SK-N-SH treated with all-trans-retinoic acid at 6 μM for 48 hours (cell line): ENCODE data around the gene HSP90B1.
A peak's percentile ranks its signal among the peaks of the same experiment; 100 is the strongest.

Experiments
- ATAC-seq: fragments of 200-7000 bp; cut with Tn5 transposase; 3 replicates; pipeline ENCODE4 v1.9.1; 2020; ENCODE audit warnings: mild to moderate bottlenecking, moderate library complexity
- BACH2 ChIP-seq: fragments of 250-450 bp; sonication (Bioruptor Pico); IDR thresholded peaks from 2 replicates; pipeline ENCODE4 v1.9.0; 2021; ENCODE audit warnings: mild to moderate bottlenecking, borderline replicate concordance
- CSDC2 ChIP-seq: fragments of 250-450 bp; sonication (Bioruptor Pico); IDR thresholded peaks from 2 replicates; pipeline ENCODE4 v1.5.0; 2020; ENCODE audit warnings: mild to moderate bottlenecking, moderate library complexity
- ESRRG ChIP-seq: fragments of 250-450 bp; sonication (Bioruptor Pico); IDR thresholded peaks from 2 replicates; pipeline ENCODE4 v1.6.1; 2021; ENCODE audit warnings: mild to moderate bottlenecking
- GLIS3 ChIP-seq: fragments of 250-450 bp; sonication (Bioruptor Pico); IDR thresholded peaks from 2 replicates; pipeline ENCODE4 v1.5.0; 2020; ENCODE audit warnings: mild to moderate bottlenecking, moderate library complexity
- ISL1 ChIP-seq: fragments of 250-450 bp; sonication (Bioruptor Pico); IDR thresholded peaks from 2 replicates; pipeline ENCODE4 v2.1.2; 2022; ENCODE audit warnings: mild to moderate bottlenecking, moderate library complexity
- OSR1 ChIP-seq: fragments of 250-450 bp; sonication (Bioruptor Pico); IDR thresholded peaks from 2 replicates; pipeline ENCODE4 v1.8.0; 2022; ENCODE audit warnings: moderate library complexity, mild to moderate bottlenecking, inconsistent platforms
- PPARA ChIP-seq: fragments of 250-450 bp; sonication (Bioruptor Pico); IDR thresholded peaks from 2 replicates; pipeline ENCODE4 v1.5.0; 2020; ENCODE audit warnings: mild to moderate bottlenecking, borderline replicate concordance
- RARB ChIP-seq: fragments of 250-450 bp; sonication (Bioruptor Pico); IDR thresholded peaks from 2 replicates; pipeline ENCODE4 v1.8.0; 2021; ENCODE audit warnings: mild to moderate bottlenecking, moderate library complexity
- SNAI2 ChIP-seq: fragments of 250-450 bp; sonication (Bioruptor Pico); IDR thresholded peaks from 2 replicates; pipeline ENCODE4 v1.5.0; 2020; ENCODE audit warnings: mild to moderate bottlenecking, moderate library complexity
- TCF4 ChIP-seq: fragments of 250-450 bp; sonication (Bioruptor Pico); IDR thresholded peaks from 2 replicates; pipeline ENCODE4 v1.8.0; 2021; ENCODE audit warnings: mild to moderate bottlenecking, moderate library complexity, borderline replicate concordance
- TOX ChIP-seq: fragments of 250-450 bp; sonication (Bioruptor Pico); IDR thresholded peaks from 2 replicates; pipeline ENCODE4 v1.8.0; 2021; ENCODE audit warnings: mild to moderate bottlenecking, moderate library complexity, borderline replicate concordance
- ZC3H10 ChIP-seq: fragments of 250-450 bp; sonication (Bioruptor Pico); IDR thresholded peaks from 2 replicates; pipeline ENCODE4 v1.5.1; 2021; ENCODE audit warnings: mild to moderate bottlenecking, moderate library complexity
- ZFP3 ChIP-seq: fragments of 250-450 bp; sonication (Bioruptor Pico); IDR thresholded peaks from 2 replicates; pipeline ENCODE4 v1.5.0; 2020; ENCODE audit warnings: mild to moderate bottlenecking, moderate library complexity
- ZFP30 ChIP-seq: fragments of 450-650 bp; formaldehyde crosslinking; IDR thresholded peaks from 2 replicates; pipeline ENCODE4 v1.5.0; 2022; ENCODE audit warnings: mild to moderate bottlenecking, moderate library complexity
- ZNF565 ChIP-seq: fragments of 450-650 bp; formaldehyde crosslinking; conservative IDR thresholded peaks from 2 replicates; pipeline ENCODE4 v1.5.0; 2020; ENCODE audit warnings: low read depth, mild to moderate bottlenecking, moderate library complexity
- ZNF70 ChIP-seq: fragments of 450-650 bp; formaldehyde crosslinking; IDR thresholded peaks from 2 replicates; pipeline ENCODE4 v1.5.0; 2020; ENCODE audit warnings: mild to moderate bottlenecking, moderate library complexity
- ZNF8 ChIP-seq: fragments of 450-650 bp; formaldehyde crosslinking; IDR thresholded peaks from 2 replicates; pipeline ENCODE4 v1.5.0; 2020; ENCODE audit warnings: mild to moderate bottlenecking, moderate library complexity
- TF ChIP-seq, protein P1 (sequence below): fragments of 250-450 bp; sonication (Bioruptor Pico); IDR thresholded peaks from 2 replicates; pipeline ENCODE4 v1.5.1; 2020; ENCODE audit warnings: low read depth, mild to moderate bottlenecking, moderate library complexity
- TF ChIP-seq, protein P2 (sequence below): fragments of 250-450 bp; sonication (Bioruptor Pico); IDR thresholded peaks from 2 replicates; pipeline ENCODE4 v1.8.0; 2020; ENCODE audit warnings: mild to moderate bottlenecking, moderate library complexity, borderline replicate concordance
- TF ChIP-seq, protein P3 (sequence below): fragments of 250-450 bp; sonication (Bioruptor Pico); IDR thresholded peaks from 2 replicates; pipeline ENCODE4 v1.5.0; 2020; ENCODE audit warnings: mild to moderate bottlenecking, moderate library complexity
- TF ChIP-seq, protein P4 (sequence below): fragments of 250-450 bp; sonication (Bioruptor Pico); IDR thresholded peaks from 2 replicates; pipeline ENCODE4 v1.5.1; 2021; ENCODE audit warnings: mild to moderate bottlenecking, moderate library complexity
- TF ChIP-seq, protein P5 (sequence below): fragments of 250-450 bp; sonication (Bioruptor Pico); IDR thresholded peaks from 2 replicates; pipeline ENCODE4 v1.8.0; 2021; ENCODE audit warnings: low read depth, mild to moderate bottlenecking, moderate library complexity, borderline replicate concordance

The HSP90B1 gene

DNA sequence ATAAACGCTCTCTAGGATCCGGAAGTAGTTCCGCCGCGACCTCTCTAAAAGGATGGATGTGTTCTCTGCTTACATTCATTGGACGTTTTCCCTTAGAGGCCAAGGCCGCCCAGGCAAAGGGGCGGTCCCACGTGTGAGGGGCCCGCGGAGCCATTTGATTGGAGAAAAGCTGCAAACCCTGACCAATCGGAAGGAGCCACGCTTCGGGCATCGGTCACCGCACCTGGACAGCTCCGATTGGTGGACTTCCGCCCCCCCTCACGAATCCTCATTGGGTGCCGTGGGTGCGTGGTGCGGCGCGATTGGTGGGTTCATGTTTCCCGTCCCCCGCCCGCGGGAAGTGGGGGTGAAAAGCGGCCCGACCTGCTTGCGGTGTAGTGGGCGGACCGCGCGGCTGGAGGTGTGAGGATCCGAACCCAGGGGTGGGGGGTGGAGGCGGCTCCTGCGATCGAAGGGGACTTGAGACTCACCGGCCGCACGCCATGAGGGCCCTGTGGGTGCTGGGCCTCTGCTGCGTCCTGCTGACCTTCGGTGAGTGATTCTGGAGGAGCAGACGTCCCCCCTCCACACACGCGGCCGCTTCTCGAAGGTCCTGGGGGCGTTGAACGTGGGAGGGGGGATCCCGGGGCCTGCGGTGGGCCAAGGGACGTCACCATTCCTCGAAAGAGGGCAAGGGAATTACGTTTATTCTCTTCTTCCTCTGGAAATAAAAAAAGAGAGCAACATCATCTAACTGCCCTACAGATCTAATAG lies at the start of gene HSP90B1:
HSP90B1 (plus strand) TSS at position 377 of the 753 bp plus-strand sequence; CDS start at position 483, 106 bp downstream.
- ATAC-seq = peak; percentile 88
- TF ChIP-seq, protein P1, sequence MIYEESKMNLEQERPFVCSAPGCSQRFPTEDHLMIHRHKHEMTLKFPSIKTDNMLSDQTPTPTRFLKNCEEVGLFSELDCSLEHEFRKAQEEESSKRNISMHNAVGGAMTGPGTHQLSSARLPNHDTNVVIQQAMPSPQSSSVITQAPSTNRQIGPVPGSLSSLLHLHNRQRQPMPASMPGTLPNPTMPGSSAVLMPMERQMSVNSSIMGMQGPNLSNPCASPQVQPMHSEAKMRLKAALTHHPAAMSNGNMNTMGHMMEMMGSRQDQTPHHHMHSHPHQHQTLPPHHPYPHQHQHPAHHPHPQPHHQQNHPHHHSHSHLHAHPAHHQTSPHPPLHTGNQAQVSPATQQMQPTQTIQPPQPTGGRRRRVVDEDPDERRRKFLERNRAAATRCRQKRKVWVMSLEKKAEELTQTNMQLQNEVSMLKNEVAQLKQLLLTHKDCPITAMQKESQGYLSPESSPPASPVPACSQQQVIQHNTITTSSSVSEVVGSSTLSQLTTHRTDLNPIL (CRISPR knock-in tag) = no peak
- TF ChIP-seq TOX (no peak), ESRRG (CRISPR knock-in tag) (no peak), RARB (no peak), TCF4 (CRISPR knock-in tag) (no peak)
- TF ChIP-seq, protein P2, sequence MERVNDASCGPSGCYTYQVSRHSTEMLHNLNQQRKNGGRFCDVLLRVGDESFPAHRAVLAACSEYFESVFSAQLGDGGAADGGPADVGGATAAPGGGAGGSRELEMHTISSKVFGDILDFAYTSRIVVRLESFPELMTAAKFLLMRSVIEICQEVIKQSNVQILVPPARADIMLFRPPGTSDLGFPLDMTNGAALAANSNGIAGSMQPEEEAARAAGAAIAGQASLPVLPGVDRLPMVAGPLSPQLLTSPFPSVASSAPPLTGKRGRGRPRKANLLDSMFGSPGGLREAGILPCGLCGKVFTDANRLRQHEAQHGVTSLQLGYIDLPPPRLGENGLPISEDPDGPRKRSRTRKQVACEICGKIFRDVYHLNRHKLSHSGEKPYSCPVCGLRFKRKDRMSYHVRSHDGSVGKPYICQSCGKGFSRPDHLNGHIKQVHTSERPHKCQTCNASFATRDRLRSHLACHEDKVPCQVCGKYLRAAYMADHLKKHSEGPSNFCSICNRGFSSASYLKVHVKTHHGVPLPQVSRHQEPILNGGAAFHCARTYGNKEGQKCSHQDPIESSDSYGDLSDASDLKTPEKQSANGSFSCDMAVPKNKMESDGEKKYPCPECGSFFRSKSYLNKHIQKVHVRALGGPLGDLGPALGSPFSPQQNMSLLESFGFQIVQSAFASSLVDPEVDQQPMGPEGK (CRISPR knock-in tag) = peak; percentile 77; the same call in 1 of the 2 replicates
- TF ChIP-seq, protein P3, sequence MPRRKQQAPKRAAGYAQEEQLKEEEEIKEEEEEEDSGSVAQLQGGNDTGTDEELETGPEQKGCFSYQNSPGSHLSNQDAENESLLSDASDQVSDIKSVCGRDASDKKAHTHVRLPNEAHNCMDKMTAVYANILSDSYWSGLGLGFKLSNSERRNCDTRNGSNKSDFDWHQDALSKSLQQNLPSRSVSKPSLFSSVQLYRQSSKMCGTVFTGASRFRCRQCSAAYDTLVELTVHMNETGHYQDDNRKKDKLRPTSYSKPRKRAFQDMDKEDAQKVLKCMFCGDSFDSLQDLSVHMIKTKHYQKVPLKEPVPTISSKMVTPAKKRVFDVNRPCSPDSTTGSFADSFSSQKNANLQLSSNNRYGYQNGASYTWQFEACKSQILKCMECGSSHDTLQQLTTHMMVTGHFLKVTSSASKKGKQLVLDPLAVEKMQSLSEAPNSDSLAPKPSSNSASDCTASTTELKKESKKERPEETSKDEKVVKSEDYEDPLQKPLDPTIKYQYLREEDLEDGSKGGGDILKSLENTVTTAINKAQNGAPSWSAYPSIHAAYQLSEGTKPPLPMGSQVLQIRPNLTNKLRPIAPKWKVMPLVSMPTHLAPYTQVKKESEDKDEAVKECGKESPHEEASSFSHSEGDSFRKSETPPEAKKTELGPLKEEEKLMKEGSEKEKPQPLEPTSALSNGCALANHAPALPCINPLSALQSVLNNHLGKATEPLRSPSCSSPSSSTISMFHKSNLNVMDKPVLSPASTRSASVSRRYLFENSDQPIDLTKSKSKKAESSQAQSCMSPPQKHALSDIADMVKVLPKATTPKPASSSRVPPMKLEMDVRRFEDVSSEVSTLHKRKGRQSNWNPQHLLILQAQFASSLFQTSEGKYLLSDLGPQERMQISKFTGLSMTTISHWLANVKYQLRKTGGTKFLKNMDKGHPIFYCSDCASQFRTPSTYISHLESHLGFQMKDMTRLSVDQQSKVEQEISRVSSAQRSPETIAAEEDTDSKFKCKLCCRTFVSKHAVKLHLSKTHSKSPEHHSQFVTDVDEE = peak; percentile 19; the same call in 1 of the 2 replicates
- TF ChIP-seq, all 23 proteins: peak for 2

DNA sequence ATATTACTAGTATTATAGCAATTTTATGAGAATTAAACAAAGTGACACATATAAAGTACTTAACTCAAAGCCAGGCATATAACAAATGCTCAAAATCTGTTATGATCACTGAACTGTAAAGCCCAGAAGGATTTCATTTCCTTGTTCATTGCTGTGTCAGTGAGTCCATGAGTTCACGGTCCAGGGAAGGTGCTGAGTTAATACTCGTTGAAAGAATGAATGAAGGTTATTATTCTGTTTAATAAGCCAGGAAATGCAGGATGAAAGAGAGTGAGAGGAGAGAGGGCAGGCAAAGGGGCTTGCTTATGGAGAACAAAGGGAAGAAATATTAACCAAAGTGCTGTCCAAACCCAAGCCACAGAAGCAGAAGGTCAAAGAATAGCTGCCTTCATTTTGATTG lies 48.9 kb upstream of the HSP90B1 start:
- TF ChIP-seq CSDC2 (no peak), PPARA (no peak), BACH2 (no peak), ZC3H10 (CRISPR knock-in tag) (no peak), SNAI2 (CRISPR knock-in tag) (no peak), ZFP3 (CRISPR knock-in tag) (no peak), ZNF8 (CRISPR knock-in tag) (no peak), GLIS3 (CRISPR knock-in tag) (no peak), ZFP30 (CRISPR knock-in tag) (no peak), ISL1 (CRISPR knock-in tag) (no peak), TCF4 (CRISPR knock-in tag) (no peak), ESRRG (CRISPR knock-in tag) (no peak), ZNF565 (CRISPR knock-in tag) (no peak), TOX (no peak), OSR1 (no peak), ZNF70 (no peak)
- TF ChIP-seq, protein P4, sequence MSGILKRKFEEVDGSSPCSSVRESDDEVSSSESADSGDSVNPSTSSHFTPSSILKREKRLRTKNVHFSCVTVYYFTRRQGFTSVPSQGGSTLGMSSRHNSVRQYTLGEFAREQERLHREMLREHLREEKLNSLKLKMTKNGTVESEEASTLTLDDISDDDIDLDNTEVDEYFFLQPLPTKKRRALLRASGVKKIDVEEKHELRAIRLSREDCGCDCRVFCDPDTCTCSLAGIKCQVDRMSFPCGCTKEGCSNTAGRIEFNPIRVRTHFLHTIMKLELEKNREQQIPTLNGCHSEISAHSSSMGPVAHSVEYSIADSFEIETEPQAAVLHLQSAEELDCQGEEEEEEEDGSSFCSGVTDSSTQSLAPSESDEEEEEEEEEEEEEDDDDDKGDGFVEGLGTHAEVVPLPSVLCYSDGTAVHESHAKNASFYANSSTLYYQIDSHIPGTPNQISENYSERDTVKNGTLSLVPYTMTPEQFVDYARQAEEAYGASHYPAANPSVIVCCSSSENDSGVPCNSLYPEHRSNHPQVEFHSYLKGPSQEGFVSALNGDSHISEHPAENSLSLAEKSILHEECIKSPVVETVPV = no peak
- TF ChIP-seq, protein P3 = no peak
- TF ChIP-seq, protein P1 (CRISPR knock-in tag) = no peak
- TF ChIP-seq, protein P5, sequence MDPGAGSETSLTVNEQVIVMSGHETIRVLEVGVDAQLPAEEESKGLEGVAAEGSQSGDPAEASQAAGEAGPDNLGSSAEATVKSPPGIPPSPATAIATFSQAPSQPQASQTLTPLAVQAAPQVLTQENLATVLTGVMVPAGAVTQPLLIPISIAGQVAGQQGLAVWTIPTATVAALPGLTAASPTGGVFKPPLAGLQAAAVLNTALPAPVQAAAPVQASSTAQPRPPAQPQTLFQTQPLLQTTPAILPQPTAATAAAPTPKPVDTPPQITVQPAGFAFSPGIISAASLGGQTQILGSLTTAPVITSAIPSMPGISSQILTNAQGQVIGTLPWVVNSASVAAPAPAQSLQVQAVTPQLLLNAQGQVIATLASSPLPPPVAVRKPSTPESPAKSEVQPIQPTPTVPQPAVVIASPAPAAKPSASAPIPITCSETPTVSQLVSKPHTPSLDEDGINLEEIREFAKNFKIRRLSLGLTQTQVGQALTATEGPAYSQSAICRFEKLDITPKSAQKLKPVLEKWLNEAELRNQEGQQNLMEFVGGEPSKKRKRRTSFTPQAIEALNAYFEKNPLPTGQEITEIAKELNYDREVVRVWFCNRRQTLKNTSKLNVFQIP = no peak
- no peak for ATAC-seq
